ENCODE results near the gene TLE2.

GRCh38 chr19:3006075-3006767 is 22.9 kb downstream of the TLE2 start:
- TF ChIP-seq CTCF (IDR thresholded peaks at IDR 0.05; ENCODE audit: insufficient read depth, low read length, poor library complexity, severe bottlenecking) (no peak), EZH2phosphoT487 (conservative IDR thresholded peaks at IDR 0.05; ENCODE audit: low read length) (no peak)

All from SU-DHL-6 (cell line).